SH-SY5Y (cell line): Measurements from ENCODE around the gene ERVK3-1.

ENCODE experiments used
- GATA2 ChIP-seq: IDR thresholded peaks from 2 replicates; pipeline ENCODE4 v1.6.1; 2011; ENCODE audit warnings: mild to moderate bottlenecking, low read depth, low read length
- GATA3 ChIP-seq: IDR thresholded peaks from 2 replicates; pipeline ENCODE4 v1.6.1; 2011; ENCODE audit warnings: low read depth, mild to moderate bottlenecking, low read length, moderate library complexity

DNA sequence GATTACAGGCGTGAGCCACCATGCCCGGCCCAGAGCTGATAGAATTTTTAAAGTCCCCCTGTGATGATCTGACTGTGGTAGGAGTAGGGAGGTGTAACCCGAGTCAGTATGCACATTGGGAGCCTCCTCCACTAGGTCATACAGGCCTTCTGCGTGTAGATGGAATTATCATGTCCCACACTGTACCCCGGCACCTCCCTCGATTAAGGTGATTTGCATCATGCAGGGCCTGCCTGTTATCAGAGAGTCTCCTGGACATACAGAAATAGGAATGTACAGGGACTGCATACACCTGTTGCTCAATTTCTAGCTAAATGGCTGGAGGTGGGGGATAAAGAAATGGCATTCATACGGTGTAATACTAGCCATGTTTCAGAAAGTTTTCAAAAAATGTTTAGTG lies 922 bp upstream of the ERVK3-1 start:
- TF ChIP-seq GATA3: no peak
- no peak for TF ChIP-seq GATA2
